Suprapubic skin (tissue), 4 donors: ENCODE data around the gene NAGLU.

Experiments
- CTCF ChIP-seq, 2 donors: fragments of 200-600 bp in 1 of 2; fragments of 450-650 bp in 1 of 2; sonication (generic) in 1 of 2; IDR thresholded peaks; one replicate each; pipeline ENCODE4 v1.5.1; 2016 to 2019; ENCODE audit warnings: antibody characterized with exemption in 2 of 2, mild to moderate bottlenecking in 1 of 2, moderate library complexity in 1 of 2
- EP300 ChIP-seq: sonication (generic); formaldehyde crosslinking; IDR thresholded peaks from one replicate; pipeline ENCODE4 v1.6.1; 2017; ENCODE audit warnings: antibody characterized with exemption
- POLR2A ChIP-seq, 2 donors: fragments of 450-650 bp; IDR thresholded peaks; one replicate each; pipeline ENCODE4 v1.6.1; 2017; ENCODE audit warnings: antibody characterized with exemption in 2 of 2, mild to moderate bottlenecking in 2 of 2, moderate library complexity in 2 of 2
- POLR2AphosphoS5 ChIP-seq, 3 donors: sonication (generic); formaldehyde crosslinking; IDR thresholded peaks; one replicate each; pipeline ENCODE4 v1.6.1; 2017; ENCODE audit warnings: antibody characterized with exemption in 3 of 3

DNA sequence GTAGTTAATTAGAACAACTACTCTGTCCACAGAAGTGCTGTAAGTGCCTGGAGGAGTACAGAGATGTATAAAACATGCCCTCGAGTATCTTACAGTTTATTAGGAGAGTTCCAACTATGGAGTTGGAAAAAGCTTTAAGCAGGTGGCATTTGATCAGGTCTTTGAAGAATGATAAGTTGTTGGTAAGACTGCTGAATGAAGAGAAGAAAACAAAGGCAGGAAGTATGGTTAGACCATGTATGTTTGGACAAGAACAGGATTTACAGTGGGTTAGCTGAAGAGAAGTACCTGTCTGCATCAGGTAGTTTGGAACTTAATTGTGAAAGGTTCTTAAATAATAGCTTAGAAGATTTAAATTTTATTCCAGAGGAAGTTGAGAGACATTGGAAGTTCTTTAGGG lies 48.0 kb upstream of the NAGLU start:
- no peak for TF ChIP-seq EP300
- TF ChIP-seq CTCF (IDR thresholded peaks at IDR 0.05), result no peak
- TF ChIP-seq POLR2A (IDR thresholded peaks at IDR 0.05), result no peak
- no peak for TF ChIP-seq POLR2AphosphoS5 (IDR thresholded peaks at IDR 0.05)
